HG03039 (cell line): ENCODE results near the gene TAF1B.

ENCODE experiments used
- ATAC-seq: cut with Tn5 transposase; IDR thresholded peaks from one replicate; pipeline ENCODE4 v1.9.1; 2021; ENCODE audit warnings: mild to moderate bottlenecking, moderate library complexity; ENCODE audit not compliant: unreplicated experiment

TAF1B gene

GRCh38 chr2:9937258-9937657 is 94.0 kb downstream of the TAF1B start:
- ATAC-seq: no peak

DNA sequence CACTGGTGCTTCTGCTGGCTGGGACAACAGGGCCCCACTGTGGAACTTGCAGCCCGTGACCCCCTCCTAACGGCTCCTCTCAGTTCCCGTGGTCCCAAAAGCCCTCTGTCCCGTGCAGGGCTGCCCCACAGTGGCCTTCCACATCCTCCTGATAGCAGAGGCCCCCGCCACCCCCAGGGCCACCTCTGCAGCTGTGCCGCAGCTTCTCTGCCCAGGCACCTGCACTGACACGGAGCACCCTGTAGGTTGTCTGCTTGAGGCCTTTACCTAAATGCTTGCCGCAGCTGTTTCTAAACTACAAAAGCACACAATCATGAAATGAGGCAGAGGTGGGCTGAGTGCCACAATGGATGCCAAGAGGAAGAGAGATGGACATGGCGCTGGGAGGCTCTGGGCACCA is 94.7 kb downstream of the TAF1B start:
- no peak for ATAC-seq

DNA sequence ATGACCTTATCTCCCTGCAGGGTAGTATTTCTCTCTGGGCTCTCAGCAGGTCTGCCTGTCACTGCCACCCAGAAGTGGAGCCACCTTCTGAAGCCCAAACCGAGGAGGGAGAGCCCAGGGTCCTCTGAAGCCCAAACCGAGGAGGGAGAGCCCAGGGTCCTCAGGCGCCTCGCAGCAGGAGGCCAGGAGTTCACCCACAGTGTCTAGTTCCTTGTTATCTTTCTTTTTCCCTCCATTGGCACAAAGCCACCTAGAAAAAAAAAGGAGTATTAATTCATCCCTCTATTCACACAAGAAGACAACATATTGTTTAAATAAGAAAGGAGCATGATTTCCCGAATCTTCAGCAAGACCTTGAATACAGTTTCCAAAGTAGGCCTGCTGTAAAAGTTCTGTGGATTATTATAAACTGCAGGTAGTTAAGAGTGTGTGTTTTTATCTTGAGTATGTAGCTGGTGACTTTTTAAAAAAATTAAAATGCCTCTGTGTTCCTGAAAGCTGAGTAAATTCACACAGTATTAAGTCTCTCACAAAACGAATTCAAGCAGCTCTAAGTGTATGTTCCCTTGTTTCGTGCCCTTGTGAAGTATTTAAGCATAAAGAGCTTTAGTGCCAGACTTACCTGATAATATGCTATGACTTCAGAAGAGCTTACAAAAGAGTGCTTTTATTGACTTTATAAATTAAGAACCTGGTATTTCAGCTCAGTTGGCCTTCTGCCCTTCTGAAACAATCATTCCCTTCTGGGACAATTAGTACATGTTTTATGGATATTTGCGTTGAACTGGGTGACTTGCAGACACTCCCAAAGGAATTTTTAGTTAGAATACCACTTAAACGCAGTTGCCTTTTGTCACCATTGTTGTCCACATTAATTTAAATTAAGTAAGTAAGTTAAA is 96.6 kb downstream of the TAF1B start:
- ATAC-seq: no peak

- no peak for ATAC-seq
These were observed 98.1 kb downstream of the TAF1B start for GRCh38 chr2:9941196-9941995.

DNA sequence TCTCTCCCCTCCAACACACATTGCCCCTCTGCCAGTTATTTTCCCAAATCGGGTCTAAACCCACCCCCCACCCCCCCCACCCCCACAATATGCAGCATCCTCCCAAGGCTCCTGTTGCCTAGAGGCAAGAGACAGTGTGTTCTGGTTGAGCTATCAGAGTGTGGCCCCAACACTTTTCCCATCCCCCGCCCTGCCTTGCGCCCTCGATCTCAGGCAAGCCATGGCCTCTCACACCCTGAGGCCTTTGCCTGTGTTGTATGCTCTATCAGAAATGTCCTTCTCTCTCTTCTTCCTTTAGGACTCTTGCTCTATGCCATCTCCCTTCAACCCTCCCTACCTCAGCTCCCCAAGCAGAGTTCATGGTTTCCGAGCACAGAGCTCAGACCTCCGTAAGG is 98.7 kb downstream of the TAF1B start:
- no peak for ATAC-seq

DNA sequence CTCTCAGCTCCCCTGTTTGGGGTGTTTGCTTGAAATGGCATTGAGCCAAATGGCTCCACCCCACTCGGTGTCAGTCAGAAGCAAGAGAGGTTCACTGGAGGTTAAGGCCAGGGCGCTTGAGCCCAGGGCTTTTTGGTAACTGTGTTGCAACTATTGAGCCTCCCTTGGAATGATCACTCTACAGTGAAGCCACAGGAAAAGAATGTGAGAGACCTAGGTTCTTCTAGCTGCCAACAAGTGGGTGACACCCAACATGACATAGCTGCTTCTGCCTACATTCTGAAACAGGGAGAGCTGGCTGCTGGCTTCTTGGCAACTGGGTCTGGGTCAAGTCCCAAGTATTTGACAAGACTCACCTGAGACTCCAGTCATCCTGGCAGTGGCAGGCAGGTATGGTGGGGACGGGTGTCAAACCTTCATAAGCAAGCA is 101.1 kb downstream of the TAF1B start:
- ATAC-seq: no peak

DNA sequence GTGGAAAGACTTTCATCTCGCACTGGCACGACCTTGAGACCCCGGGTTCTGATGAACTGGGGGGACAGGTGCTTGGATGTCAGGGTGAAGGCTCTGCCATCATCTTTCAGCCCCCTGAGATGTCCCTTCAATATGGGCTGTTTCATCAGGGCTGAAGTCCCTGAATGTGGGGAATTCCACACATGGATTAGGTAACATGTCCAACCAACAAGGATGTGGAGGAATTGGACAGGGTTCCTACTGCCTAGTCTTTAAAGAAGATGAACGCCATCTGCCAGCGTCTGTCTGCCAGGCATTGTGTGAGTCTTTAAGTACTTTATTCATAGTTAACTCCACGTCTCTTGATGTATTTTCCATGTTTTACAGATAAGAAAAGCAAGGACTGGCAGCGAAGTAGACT is 102.3 kb downstream of the TAF1B start:
- no peak for ATAC-seq

DNA sequence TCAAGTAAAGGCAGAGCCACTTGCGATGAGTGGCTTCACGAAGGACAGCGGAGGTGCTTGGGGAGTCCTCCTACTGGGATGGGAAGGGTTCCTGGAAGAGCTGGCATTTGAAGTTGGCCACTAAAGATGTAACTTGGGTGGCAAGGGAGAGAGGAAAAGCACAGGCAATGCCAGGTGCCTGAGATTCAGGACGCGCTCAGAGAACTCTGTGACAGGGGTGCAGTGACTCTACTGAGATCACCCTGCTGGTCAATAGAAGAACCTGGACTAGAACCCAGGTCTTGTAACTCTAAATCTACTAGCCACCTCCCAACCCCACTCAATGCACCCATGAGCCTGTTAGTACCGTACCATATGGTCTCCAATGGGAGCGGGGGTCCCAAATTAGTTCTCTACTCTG is 102.8 kb downstream of the TAF1B start:
- ATAC-seq: no peak

DNA sequence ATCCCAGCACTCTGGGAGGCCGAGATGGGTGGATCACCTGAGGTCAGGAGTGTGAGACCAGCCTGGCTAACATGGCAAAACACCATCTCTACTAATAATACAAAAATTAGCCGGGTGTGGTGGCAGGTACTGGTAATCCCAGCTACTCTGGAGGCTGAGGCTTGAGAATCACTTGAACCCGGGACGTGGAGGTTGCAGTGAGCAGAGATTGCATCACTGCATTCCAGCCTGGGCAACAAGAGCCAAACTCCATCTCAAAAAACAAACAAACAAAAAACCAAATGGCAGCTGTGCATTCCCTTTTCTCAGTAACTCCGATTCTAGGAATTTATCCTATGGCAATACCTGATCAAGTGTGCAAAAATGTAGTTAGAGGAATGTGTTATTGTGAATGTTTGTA is 103.5 kb downstream of the TAF1B start:
- ATAC-seq: no peak

GRCh38 chr2:9948721-9949120 is 105.4 kb downstream of the TAF1B start:
- ATAC-seq: no peak

DNA sequence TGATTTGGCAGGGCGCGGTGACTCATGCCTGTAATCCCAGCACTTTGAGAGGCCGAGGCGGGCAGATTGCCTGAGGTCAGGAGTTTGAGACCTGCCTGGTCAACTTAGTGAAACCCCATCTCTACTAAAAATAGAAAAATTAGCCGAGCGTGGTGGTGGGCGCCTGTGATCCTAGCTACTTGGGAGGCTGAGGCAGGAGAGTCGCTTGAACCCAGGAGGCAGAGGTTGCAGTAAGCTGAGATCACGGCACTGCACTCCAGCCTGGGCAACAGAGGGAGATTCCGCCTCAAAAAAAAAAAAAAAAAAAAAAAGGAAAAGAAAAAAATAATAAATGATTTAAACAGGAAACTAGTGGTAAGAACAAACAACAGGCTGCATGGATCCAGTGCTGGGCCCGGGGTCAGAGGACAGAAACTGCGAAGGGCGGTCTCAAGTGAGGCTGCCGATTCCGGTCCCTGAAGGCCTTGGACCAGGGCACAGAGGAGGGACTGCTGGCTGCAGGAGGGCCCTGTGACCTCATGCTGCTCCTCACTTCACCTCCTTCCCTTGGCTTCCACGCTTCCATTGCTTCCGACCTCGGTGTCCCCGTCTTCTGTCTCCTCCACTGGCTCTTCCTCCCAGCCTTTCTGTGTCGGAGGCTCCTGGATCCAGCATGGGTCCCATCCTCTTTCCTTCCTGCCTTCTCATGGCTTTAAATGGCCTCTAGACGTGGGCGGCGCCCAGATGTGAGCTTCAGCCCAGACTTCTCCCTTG is 106.1 kb downstream of the TAF1B start:
- ATAC-seq: no peak

GRCh38 chr2:9949992-9950520 is 106.8 kb downstream of the TAF1B start:
- ATAC-seq: no peak

DNA sequence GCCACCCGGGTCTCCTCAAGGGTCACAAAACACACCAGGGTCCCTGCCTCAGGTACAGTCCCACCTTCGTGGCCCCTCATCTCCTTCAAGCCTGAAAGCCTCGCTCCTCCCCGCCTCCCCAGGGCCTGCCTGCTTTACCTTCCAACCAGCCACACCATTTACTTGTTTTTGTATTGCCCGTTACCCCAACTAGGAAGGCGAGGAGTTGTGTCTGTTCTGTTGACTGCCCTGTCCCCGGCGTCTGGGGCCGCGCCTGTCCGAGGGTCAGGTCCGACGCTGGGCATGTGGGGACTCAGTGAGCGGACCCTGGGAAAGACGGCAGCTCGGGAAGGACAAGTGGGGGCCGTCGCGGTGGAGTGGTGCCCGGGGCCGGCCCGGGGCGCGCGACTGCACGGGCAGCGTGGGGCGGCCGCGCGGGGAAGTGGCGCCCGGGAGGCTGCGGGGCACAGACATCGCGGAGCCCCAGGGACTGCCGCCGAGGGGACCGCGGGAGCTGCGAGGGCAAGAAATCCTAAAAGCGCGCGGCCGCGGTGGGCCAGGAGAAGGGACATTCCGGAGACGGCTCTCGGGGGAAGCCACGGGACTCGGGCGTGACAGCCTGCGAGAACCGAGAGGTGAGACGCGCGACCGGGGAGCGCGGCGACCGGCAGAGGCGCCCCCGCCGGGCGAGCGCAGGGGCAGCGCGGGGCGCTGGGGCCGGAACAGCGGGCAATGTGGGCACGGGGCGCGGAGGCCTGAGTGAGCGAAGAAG is 107.4 kb downstream of the TAF1B start:
- ATAC-seq: peak; percentile 26

DNA sequence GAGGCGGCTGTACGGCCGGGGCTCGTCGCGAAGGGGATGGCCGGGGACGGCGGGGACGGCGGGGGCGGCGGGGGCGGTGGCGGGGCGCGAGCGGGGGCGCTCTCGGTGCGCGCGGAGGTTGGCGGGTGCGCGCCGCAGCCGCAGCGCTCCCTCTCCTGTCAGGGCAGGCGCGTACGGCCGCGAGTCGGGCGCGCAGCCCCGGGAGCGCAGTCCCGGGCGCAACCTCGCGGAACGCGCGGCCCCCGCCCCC is 107.9 kb downstream of the TAF1B start:
- ATAC-seq: no peak

- peak; percentile 96 for ATAC-seq
These were observed 108.4 kb downstream of the TAF1B start, which contains the start of gene GRHL1 for GRCh38 chr2:9951522-9952285. GRHL1 (plus strand) TSS chr2:9951693; CDS start chr2:9951834, 141 bp downstream.

DNA sequence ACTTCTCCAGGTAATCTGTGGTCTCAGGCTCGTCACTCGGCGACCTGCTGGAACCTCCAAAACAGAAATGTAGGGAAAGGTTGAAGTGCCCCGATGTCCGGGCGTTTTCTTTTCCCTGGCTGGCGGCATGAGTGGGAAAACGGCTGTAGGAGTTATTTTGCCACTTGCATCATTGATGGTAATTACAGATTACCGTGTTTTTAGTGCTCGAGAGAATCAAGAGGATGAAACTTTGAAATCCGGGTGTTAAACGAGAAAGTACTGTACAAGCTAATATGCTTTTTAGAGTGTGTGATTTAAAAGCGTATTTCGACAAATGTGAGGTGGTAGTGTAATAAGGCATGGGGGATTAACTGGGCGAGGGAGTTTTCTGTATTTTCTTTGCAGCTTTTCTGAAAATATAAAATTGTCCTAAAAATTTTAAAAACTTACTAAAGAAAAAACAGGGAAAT is 109.0 kb downstream of the TAF1B start:
- no peak for ATAC-seq

GRCh38 chr2:9952856-9953503 is 109.7 kb downstream of the TAF1B start:
- no peak for ATAC-seq

GRCh38 chr2:9954136-9954535 is 110.9 kb downstream of the TAF1B start:
- ATAC-seq: no peak

GRCh38 chr2:9958057-9958456 is 114.8 kb downstream of the TAF1B start:
- ATAC-seq: no peak
